ENCODE results near the gene EGFL7. TPM values are rescaled to one million over a fixed set of nuclear protein-coding genes. Genes with fewer than 3 reads are reported as not detected.
A peak's percentile ranks its signal among the peaks of the same experiment; 100 is the strongest.

The EGFL7 gene
- total RNA-seq, 3 donors from 2014 or later = 15.9 to 43.4 (median 18.9) TPM

GRCh38 chr9:136711751-136712689 lies 49.3 kb downstream of the EGFL7 start, which contains the start of gene DIPK1B:
DIPK1B (plus strand) TSS chr9:136712572; CDS start chr9:136712666, 94 bp downstream.
- H3K36me3 ChIP-seq (ENCODE audit: low read depth) = no peaks in the 10 kb centered on the region
- H3K4me1 ChIP-seq (ENCODE audit: low read depth) = peaks cover 6% of the 10 kb centered on the region
- no peaks in the 10 kb centered on the region for H3K9me3 ChIP-seq
- ATAC-seq (no peak), DNase-seq (no peak)
- no peak within 1 kb of the TSS for H3K4me3 ChIP-seq
- intact Hi-C loops (cut with DNase I, micrococcal nuclease) = no loop called here
- no peak for TF ChIP-seq CTCF (IDR thresholded peaks at IDR 0.05)

- intact Hi-C loops (cut with DNase I, micrococcal nuclease) = no loop called here
- TF ChIP-seq CTCF (IDR thresholded peaks at IDR 0.05) = no peak
- ATAC-seq (peak; percentile 6), DNase-seq (no peak)
- Histone ChIP-seq H3K9me3 (no peaks in the 10 kb centered on the region), H3K36me3 (ENCODE audit: low read depth) (no peaks in the 10 kb centered on the region), H3K4me1 (ENCODE audit: low read depth) (peaks cover 6% of the 10 kb centered on the region), H3K4me3 (no peak overlapping the region)
These were observed 50.2 kb downstream of the EGFL7 start for GRCh38 chr9:136712690-136713544.

GRCh38 chr9:136713550-136713949 lies 50.8 kb downstream of the EGFL7 start:
- Histone ChIP-seq H3K9me3 (no peaks in the 10 kb centered on the region), H3K4me3 (no peak overlapping the region), H3K36me3 (ENCODE audit: low read depth) (no peaks in the 10 kb centered on the region), H3K4me1 (ENCODE audit: low read depth) (peaks cover 6% of the 10 kb centered on the region)
- no peak for TF ChIP-seq CTCF (IDR thresholded peaks at IDR 0.05)
- ATAC-seq = no peak
- DNase-seq = no peak
- intact Hi-C loops (cut with DNase I, micrococcal nuclease) = no loop called here

GRCh38 chr9:136714096-136714892 lies 51.6 kb downstream of the EGFL7 start:
- H3K4me1 ChIP-seq (ENCODE audit: low read depth) = peaks cover 11% of the 10 kb centered on the region
- intact Hi-C loops (cut with DNase I, micrococcal nuclease) = no loop called here
- ATAC-seq (no peak), DNase-seq (no peak)
- H3K9me3 ChIP-seq = no peaks in the 10 kb centered on the region
- H3K36me3 ChIP-seq (ENCODE audit: low read depth) = no peaks in the 10 kb centered on the region
- H3K4me3 ChIP-seq = no peak overlapping the region
- no peak for TF ChIP-seq CTCF (IDR thresholded peaks at IDR 0.05)

GRCh38 chr9:136714893-136715274 lies 52.2 kb downstream of the EGFL7 start:
- Histone ChIP-seq H3K36me3 (ENCODE audit: low read depth) (no peaks in the 10 kb centered on the region), H3K4me3 (no peak overlapping the region), H3K4me1 (ENCODE audit: low read depth) (peaks cover 12% of the 10 kb centered on the region), H3K9me3 (no peaks in the 10 kb centered on the region)
- ATAC-seq (no peak), DNase-seq (no peak)
- intact Hi-C loops (cut with DNase I, micrococcal nuclease) = no loop called here
- no peak for TF ChIP-seq CTCF (IDR thresholded peaks at IDR 0.05)

Data from mucosa of descending colon (tissue), 3 donors.